G401 (cell line): ENCODE data around the gene XPO6. TPM values are rescaled to one million over a fixed set of nuclear protein-coding genes. Genes with fewer than 3 reads are reported as not detected.

ENCODE experiments used
- DNase-seq: peaks from one replicate; pipeline ENCODE4 v3.0.0-alpha.2; 2015; ENCODE audit warnings: low spot score
- in situ Hi-C: cut with HindIII; loops from 2 replicates; pipeline ENCODE4 v1.10.0; 2016; ENCODE audit warnings: low sequenced_read_pairs, mixed read lengths
- total RNA-seq: library from RNA; depleted of rRNA; stranded (reverse); fragments of >200 nt; shearing (Covaris generic); gene quantifications from 2 replicates; pipeline ENCODE4 v1.2.3, GENCODE V29; 2014

XPO6 gene
- total RNA-seq, 1 experiment from 2014 or later, result 98.0 TPM

DNA sequence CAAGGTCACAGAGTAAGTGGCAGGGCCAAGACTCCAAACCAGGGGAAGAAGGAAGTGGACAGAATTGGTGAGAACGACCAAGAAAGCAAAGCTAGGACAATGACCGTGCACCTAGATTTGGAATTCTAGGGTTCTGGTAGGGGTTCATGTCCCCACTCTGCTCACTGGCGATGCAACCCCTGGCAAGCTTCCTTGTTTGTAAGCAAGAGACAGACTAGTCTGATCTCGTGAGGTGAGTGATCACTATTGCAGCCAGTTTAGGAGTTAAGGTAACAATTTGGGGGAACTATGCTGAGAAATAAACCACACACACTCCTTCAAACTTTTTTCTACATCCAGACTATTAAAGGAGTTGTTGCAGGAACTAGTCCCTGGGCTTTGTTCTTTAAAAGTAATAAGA lies 48.1 kb downstream of the XPO6 start:
- DNase-seq, result no peak
- in situ Hi-C loops, result no loop called here

DNA sequence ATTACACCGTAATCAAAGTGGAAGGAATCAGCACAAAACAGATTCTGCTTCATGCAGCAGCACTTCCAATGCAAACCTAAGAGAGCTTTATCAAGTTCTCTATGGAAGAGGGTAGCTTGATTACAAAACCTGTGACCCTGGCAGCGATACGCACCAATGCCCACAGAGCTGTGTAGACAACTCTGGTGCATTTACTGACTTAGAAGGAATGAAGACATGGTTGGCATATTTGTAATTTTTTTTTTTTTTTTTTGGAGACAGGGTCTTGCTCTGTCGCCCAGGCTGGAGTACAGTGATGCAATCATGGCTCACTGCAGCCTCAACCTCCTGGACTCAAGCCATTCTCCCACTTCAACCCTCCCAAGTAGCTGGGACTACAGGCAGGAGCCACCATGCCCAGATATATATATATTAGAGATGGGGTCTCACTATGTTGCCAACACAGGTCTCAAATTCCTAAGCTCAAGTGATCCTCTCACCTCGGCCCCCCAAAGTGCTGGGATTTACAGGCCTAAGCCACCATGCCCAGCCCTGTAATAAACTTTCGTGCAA lies 49.4 kb downstream of the XPO6 start:
- in situ Hi-C loops, result no loop called here
- DNase-seq, result no peak

DNA sequence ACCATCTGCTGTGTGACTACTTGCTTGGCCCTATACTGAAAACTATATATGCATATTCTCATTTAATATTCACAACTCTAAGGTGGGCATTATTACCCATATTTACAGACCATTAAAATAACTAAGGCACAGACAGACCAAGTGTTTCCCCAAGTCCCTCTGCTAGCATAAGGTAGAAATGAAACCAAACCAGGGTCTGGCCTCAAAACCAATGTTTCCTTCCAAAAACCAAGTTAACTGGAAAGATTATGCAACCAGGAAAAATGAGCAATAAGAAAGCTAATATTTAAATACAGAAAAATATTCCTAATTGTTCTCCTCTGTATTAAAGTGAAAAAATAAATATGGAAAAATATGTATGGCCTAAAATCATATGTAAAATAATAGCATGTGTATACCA lies 50.1 kb downstream of the XPO6 start:
- in situ Hi-C loops, result no loop called here
- DNase-seq, result peak; percentile 37

DNA sequence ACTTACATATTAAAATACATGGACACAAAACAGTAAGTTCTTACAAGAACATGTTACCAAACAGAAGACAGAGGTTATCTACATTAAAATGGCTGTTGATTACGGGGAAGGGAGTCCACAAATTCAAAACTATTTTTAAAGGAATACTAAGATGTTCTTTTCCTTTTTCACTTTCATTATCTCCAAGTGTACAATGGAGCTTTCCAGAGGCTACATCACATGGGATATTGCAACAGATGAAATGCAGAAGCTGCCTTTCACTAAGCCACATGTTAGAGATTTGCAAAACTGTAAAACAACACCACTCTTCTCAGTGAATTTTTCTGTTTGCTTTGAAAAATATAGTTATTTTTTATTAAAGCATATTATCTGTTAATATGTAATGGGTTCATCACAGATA lies 53.6 kb downstream of the XPO6 start:
- in situ Hi-C loops, result no loop called here
- no peak for DNase-seq

DNA sequence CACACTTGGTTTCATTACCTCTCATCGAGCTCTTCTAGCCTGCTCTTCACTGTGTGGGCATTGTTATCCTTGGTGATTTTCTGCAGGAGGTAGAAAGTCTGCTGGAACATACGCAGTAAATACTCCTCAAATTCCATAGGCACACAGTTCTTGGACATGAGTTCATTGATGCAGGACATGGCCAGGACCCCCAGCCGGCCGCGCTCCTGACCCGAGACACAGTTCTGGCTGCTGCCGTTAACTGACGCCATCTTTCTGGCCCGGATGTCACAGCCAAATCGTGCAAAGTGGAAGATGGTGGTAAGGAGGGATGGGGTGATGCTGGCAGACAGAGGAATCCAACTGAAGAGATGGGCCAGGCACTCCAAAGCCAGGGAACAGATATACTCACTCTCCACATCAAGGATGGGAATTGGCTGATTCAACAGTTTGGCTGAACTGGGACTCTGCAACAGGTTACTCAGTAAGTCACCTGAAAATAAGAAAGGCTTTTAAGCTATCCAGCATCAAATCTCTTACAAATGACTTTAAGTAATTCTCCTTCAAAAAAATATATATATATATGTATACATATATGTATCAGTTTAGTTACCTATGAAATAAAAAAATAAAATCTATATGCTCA lies 55.6 kb downstream of the XPO6 start:
- in situ Hi-C loops, result no loop called here
- DNase-seq, result no peak

DNA sequence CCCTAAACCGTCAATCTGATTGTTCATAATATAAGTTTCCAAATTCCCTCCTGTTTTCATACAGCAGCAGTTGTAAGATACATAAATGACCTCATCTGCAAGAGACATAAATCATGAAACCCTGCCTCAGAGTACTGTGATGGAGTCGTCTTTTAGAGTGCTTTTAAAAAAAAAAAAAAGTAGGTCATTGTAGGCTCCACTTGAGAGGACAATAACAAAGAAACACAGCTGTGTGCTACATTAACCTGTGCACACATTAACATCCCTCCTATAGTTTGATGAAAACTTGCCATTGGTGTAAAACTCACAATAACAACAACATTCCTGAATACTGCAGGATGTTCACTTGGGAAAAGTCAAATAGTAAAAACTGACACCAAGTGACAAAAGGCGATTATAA lies 56.5 kb downstream of the XPO6 start:
- in situ Hi-C loops, result no loop called here
- no peak for DNase-seq

DNA sequence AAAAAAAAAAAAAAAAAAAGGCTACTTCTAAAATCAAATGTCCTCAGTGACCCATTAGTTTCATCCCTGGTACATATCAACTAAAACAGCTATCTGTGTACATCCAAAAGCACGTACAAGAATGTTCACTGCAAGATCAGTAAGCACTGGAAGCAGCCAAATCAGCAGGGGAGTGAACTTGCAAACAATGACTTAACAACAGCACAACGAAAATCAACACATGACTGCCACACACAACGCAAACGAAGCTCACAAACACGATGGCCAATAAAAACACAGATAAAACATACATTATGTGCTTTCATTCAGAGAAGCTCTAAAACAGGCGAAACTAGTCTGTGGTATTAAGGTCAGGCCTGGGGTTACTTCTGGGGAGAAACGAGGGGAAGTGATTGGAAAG lies 60.6 kb downstream of the XPO6 start:
- DNase-seq, result no peak
- in situ Hi-C loops, result no loop called here

DNA sequence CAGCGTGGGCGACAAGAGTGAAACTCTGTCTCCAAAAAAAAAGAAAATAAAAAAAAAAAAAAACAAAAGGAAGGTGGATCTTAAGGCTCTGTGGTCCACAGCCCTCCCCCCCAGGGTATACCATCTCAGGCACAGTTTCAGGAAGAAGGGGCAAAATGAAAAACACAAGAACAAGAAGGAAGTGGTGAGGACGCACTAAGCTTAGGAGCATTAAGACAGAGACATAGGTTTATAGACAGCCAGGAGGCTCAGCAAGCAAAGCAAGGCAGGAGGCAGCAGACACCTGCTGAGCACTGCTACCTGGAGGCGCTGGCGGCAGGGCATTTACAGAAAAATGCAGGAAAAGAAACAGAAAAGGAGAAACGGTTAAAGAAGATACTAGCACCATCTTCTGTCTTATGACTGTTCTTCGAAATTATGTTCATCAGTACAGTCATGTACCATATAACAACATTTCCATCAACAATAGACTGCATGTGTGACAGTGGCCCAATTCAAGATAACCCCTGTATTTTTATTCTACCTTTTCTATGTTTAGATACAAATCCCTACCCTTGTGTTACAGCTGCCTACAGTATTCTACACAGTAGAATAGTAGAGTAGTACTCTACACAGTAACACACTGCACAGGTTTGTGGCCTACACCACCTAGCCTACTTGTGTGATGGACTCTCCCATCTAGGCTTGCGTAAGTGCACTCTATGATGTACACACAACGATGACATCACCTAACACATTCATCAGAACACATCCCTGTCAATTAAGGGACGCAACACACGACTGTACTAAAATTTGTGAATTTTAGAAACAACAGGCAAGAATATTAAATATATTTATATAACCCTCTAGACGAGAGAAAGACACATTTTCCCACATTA lies 62.5 kb downstream of the XPO6 start:
- no peak for DNase-seq
- in situ Hi-C loops, result no loop called here

DNA sequence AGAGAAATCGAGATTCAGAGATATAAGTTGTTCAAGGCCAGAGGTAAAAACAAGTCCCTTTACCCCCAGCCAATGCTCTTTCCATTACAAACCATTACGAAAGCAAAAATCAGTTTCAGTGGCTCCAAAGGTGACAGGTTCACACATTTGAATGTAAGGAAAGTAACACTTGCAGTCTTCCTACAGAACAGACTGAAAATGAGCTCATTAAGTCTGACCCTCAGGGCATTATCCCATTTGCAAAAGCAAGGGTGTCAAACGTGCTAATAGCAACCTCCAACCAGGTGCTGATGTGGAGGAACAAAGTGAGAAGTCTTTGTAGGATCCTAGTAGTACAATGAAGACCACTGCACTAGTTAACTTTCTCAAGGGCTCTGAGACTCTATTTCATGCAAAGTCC lies 65.2 kb downstream of the XPO6 start:
- in situ Hi-C loops, result no loop called here
- no peak for DNase-seq

DNA sequence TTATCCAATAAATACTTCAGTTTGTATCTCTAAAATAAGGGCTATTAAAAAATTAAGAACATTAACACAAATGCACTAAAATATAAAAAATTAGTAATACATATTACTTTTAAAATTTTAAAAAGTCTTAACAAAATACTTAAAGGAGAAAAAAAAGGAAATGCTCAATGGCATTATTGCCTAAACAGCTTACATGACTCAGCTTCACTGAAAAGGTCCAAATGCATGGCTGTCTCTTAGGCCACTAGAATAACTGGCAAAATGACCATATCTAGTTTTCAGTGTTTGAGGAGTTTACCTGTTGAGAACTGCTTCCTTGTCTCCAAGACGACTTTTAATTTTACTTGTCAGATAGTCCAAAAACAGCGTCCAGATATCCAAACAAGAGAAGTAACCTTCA lies 66.0 kb downstream of the XPO6 start:
- in situ Hi-C loops, result no loop called here
- no peak for DNase-seq

DNA sequence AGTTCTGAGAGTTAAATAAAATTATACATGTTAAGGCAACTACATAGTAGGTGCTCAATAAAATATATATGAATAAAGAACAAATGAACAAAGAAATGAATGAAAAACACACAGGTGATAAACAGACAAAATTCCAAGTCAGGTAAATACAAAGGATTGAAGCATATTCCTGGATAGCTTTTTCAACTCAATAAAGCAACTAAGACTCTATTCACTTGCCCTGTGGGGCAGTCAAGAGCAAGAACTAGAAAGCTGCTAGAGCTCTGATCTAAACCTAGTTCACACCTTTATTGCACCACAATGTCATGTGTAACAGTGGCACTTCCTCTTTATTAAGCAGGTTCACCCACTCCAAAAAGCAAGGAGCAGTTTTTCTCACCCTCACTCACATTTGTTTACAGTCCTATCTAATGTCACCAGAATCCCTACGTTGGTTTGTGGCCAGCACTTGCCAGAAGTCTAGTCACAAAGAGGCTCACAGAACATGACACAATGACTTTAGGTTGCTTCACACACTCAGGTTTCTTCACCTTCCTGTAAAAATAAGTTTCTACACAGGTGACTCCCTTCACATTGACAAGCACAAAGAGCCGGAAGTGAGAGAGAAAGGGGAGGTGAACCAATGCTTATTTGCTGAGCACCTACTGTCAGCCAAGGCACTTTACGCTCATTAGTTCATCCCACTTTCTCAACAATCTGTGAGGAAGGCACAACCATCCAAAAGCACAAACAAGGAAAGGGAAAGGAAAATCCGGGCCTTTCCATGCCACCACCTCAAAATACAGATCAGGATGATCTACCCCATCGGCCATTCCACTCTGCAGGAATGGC lies 70.8 kb downstream of the XPO6 start:
- DNase-seq, result no peak
- in situ Hi-C loops, result no loop called here

DNA sequence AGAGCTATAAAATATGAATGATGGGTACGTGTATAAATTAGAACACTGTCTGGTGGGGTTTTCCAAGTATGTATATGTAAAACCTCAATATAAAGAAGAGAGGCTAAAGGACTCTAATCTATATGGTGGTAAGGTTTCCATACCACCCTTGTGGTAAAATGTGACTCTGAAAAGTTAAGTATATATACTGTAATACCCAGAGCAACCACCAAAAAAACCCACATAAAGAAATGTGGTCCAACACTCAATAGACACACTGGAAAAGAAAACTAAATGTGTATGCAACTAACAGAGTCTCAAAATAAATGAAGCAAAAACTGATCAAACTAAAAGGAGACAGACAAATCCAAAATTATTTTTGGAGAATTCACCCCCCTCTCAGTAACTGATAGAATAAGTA lies 72.2 kb downstream of the XPO6 start:
- in situ Hi-C loops, result no loop called here
- DNase-seq, result no peak

DNA sequence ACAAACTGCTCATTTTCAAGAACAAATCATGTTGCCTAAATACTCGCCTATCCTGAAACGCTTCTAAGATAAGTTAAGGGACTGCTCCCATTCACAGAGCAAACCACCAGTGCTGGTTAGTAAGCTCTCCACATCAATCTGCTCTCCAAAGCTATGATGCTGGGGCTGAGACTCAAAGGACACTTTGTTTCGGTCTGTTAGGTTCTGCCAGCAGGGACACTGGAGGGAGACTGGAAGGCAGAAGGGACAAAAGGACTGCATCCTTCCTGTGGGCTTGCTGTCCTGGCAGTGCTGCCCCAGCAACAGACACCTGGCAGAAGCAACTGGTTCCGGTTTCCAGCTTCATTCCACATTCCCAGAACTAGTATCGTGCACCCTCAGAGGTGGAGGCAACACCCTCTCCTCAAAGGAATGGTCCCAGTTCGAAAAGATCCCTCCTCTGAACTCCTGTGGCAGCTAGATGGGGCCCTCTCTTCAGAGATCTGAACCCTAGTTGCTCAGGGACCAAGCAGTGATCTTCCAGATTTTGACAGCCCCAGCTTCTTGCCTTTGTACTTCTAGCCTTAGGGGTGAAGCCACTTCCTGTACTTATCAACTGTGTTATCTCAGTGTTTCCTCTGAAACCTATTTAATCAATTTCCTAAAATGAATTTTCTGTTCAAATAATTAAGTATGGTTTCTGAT lies 74.9 kb downstream of the XPO6 start:
- DNase-seq, result peak; percentile 42
- in situ Hi-C loops, result no loop called here

DNA sequence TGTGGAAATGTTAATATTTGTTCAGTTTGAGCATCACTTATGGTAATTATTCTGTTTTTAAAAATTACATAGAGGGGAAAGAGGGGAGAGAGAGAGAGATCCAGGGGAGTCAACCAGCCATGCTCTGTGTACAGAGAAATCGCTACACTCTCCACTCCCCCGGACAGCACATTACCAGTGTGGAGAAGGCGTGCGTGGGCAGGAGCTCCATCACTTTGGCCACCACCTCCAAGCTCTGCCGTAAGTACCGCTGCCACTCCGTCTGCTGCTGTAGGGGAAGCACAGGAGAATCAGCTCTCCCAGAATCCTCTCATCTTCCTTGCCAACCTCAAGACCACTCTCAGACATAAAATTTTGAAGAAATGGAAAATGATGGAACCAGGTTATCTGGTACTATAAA lies 78.1 kb downstream of the XPO6 start:
- DNase-seq, result no peak
- in situ Hi-C loops, result no loop called here

DNA sequence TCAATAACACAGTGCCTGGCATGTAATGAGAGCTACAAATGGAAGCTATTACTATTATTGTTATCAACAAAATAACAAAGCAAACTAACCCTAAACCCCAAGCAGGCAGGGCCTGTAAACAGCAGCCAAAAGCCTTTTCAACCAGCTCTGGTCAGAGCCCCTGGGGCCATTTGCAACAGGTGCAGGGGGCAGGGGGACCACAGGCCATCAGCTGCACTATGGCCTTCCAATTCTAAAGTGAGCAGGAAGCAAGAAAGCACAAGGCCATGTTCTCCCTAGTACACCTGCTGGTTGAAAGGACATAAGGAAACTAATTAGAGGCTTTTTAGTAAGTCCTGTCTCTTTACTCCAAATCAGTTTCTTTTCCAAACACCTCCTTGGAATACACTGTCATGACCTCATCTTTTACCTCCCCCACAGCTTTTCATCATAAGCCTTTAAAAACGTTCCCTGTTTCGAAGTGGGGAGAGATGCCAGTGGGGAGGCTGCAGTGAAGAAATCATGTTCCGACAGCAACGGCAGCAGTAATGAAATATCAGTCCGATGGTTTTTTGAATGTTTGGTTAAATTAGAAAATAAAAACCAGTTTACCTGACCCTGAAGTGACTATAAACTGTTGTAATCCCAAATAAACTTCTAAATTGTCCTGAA lies 79.9 kb downstream of the XPO6 start:
- DNase-seq, result no peak
- in situ Hi-C loops, result no loop called here

DNA sequence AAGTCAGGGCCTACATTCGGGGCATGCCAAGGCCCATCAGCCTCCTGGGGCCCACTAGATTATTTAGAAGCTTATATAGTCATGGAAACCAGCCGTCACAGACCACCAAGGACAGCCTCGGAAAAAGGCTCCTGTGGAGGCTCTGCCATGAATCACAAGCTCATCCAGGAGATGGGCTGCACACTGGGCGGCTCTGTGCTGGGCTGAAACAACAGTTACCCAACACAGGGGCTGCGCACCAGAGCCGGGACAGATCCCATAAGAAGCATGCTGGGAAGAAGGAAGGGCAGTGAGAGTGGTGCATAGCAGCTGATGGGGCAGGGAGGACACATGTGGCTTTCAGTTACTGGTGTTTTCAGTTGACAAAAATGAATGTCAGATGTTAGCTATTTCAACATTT lies 80.6 kb downstream of the XPO6 start:
- in situ Hi-C loops, result no loop called here
- DNase-seq, result no peak

DNA sequence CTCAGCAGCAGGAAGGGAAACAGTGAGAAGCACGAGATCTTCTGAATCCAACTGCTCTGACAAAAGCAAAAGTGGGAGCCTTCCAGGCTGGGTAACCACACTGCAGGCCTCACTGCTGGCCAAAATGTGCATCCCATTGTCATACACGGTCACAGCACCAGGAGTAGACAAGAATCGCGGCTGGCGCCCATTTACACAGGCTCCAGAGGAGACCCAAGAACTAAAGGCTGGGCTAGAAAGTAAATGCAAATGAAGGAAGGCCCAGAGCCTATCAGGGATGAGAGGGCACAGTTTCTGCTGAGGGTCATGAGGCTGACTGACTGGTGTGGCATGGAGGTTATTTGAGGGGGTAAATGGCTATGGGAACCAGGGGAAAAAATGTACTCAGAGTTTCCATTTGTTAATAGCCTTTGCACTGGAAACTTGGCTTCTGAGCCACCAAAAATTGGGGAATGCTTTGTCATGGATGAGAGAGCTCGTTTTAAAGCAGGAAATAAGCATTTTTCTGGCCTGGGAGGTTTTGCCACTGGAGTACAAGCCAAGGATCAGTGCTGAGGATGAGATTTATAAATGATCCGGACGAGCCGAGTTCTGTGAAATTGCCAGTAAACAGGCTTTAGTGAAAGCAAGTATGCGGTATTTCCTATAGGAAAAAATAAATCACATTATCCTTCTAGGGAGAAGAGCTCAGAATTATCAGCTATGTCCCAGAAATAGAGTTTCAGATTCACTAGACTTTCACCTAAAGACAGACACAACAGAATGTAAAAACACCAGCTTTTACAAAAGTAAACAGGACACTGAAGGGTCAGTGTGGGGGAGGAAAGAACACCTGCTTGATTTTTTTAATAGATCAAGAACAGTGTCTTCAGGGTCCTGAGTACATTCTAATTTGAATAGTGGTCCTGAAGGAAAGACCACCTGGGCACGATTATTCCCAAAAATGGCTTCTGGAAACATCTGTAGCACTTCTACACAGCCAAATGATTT lies 81.4 kb downstream of the XPO6 start:
- no peak for DNase-seq
- in situ Hi-C loops, result no loop called here
